GM12875 (cell line): Measurements from ENCODE around the gene APLF.

Experiments
- H3K4me3 ChIP-seq: one replicate; pipeline ENCODE4 v1.5.1; 2011; ENCODE audit warnings: low read depth, low read length, control low read depth
- CTCF ChIP-seq: IDR thresholded peaks from 2 replicates; pipeline ENCODE4 v1.5.1; 2011; ENCODE audit warnings: low read depth, mild to moderate bottlenecking, control low read depth, inconsistent platforms, low read length, moderate library complexity, borderline replicate concordance; ENCODE audit not compliant: insufficient read depth

APLF gene

GRCh38 chr2:68500649-68501048 is 33.3 kb downstream of the APLF start:
- H3K4me3 ChIP-seq = no peak overlapping the region
- no peak for TF ChIP-seq CTCF

DNA sequence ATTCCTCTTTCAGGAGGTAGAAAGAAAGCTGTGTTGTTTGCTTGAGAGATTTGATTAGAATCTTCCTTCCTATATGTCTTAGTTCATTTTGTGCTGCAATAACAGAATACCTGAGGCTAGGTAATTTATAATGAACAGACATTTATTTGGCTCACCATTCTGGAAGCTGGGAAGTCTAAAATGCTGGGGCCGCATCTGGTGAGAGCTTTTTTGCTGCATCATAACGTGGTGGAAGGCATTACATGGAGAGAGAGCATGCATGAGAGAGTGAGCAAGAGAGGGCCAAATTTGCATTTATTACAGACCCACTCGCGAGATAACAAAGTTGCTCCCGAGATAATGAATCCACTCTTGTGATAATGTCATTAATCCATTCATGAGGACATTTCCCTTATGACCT is 34.4 kb downstream of the APLF start:
- no peak for TF ChIP-seq CTCF
- H3K4me3 ChIP-seq = no peak overlapping the region

- TF ChIP-seq CTCF = no peak
- no peak overlapping the region for H3K4me3 ChIP-seq
Observed at GRCh38 chr2:68505603-68506159, 38.3 kb downstream of the APLF start.

DNA sequence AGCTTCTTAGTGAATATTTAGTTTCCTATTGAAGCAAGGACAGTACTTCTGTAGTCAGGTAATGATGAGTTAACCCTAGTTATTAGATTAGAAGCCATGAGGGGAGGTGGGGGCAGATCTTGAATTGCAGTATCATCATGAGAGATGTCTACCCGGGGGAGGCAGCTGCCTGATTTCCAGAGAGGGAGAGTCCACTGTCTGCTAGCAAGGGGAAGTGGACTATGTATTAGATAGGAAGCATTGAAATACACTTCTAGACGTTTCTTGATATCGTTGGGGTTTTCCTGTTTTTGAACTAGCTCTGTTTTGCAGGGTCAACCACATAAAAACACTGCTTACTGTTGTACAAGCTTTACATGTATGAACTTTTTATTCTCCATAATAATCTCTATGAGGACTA is 38.8 kb downstream of the APLF start:
- H3K4me3 ChIP-seq = no peak overlapping the region
- no peak for TF ChIP-seq CTCF

- no peak overlapping the region for H3K4me3 ChIP-seq
- no peak for TF ChIP-seq CTCF
Observed at GRCh38 chr2:68512326-68512725, 44.9 kb downstream of the APLF start.

DNA sequence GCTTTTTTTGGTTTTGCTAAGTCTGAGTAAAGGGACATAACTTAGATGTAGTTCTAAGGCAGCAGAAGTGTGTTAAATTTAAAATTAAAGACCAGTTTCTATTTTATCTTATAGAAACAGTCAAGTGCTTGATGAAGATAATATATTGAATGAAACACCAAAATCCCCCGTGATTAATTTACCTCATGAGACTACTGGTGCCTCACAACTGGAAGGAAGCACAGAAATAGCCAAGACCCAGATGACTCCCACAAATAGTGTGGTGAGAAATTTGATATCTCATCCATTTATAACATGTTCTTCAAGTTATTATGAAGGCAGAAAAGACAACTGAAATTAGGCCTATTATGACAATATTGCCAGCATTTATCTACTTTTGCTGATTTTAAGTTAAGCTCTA is 45.6 kb downstream of the APLF start:
- H3K4me3 ChIP-seq = no peak overlapping the region
- TF ChIP-seq CTCF = no peak

DNA sequence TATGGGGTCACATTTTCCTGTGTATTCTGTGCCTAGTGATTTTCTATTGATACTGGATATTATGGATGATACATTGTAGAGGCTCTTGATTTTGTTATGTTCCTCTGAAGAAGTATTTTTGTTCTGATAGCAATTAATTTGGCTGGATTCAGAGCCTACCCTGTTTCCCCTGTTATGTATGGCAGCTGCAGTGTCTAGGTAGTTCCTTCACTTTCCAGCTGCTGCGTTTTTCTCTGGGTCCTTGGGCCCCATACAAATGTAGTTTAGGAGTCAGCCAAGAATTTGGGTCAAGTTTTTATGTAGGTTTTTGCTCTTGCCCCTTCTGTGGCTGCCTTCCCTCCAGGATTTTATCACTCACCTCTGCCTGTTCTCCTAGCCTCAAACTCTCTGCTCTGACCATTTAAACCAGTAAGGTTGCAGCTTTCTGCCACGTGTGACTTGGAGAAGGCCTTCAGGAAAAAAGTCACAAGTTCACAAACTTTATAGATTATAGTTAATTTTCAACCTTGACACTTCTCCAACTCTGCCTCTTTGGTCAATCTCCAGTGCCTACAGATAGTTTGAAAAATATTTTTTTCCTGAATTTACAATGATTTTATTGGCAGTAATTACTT is 47.0 kb downstream of the APLF start:
- no peak overlapping the region for H3K4me3 ChIP-seq
- no peak for TF ChIP-seq CTCF
